IPS-11a (cell line): ENCODE results near the gene ZNF365.

Experiments
- H3K4me3 ChIP-seq: one replicate; pipeline ENCODE4 v1.5.1; 2013; ENCODE audit warnings: low read depth, low read length, control low read depth

ZNF365 gene

DNA sequence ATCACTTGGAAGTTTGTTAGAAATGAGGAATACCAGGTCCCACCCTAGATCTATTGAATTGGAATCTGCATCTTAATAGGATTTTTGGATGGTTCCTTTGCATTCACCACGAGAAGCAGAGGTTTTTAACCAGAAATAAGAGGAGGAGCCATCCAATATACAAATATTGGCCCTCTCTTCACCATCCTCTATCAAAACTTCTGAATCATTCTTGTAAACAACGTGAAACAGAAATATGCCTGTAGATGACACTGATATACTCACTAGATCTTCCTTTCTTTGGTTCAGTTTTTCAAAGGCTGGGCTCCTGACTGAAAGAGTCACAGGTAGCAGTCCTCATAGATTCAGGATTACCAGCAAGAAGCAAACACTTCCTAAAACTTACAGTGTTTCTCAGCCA, 39.5 kb downstream of the ZNF365 start:
- H3K4me3 ChIP-seq = no peak overlapping the region

DNA sequence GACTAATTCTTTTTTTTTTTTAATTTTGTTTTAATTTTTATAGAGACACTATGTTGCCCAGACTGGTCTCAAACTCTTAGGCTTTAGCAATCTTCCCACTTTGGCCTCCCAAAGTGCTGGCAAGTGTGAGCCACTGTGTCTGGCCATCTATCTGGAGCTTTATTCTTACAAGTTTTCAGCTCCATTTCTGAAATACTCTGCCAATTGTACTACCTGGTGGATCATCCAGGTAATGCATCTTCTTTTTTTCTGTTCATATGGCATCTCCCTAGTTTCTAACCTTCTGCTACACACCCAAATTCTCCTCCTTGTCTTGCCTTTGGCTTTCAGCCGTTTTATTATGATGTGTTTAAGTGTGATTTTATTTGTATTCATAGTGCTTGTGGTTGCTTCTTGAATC, 40.2 kb downstream of the ZNF365 start:
- H3K4me3 ChIP-seq = no peak overlapping the region

DNA sequence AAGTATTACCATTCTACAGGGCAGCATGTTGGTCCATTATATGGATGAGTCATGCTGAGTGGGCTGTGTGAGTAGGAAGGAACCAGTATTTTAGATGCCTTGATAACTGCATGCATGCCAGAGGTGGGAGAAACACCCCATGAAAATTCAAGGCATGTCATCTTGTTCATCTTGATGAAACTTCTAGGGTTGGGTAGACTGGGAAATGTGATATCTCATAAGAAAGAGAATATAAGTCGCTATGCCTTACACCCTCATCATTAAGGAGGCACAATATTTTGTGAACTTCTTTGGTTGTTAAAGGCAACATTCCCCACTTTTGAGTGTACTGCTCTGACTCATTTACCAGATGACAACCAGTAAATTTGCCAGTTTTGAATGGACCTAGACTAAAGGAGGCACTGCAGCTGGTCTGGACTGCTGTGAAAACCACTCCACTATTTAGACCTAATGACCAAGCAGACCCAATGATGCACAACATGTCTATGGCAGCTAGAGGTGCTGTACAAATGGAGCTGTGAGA, 48.0 kb downstream of the ZNF365 start:
- no peak overlapping the region for H3K4me3 ChIP-seq

DNA sequence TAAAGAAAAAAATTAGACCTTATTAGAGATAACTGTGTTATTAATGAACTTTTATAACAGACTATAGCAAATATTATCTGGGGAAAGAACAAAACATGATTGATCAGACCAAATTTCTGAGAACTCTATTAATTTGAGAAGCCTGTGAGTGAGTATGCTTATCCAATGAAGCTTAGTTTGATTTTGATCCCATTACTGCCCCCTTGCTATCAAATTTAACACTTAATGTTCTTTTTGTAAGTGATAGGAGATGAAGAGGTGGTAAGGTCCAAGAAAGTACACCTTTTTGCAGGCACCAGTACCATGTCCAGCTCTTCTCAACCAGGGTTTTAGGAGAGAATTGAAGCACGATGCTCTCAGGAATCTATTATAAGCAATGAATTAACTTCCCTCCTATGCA, 49.9 kb downstream of the ZNF365 start:
- H3K4me3 ChIP-seq = no peak overlapping the region

DNA sequence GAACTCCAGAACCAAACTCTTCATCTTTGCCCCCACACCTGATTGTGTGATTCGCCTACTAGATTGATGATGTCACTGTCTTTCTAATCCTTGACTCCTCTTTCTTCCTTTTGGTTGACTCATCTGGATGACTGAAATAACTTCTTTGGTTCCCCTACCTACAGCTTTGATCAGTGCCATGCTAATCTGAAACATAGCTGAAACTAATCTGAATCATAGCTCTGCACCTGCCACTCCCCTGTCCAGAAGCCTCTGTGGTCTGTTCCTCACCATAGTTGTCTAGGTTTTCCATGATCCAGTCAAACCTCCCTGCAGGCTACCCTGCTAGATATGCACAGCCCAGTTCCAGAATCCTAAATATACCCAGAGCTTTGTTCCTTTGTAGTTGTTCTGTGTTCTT, 51.9 kb downstream of the ZNF365 start:
- no peak overlapping the region for H3K4me3 ChIP-seq

DNA sequence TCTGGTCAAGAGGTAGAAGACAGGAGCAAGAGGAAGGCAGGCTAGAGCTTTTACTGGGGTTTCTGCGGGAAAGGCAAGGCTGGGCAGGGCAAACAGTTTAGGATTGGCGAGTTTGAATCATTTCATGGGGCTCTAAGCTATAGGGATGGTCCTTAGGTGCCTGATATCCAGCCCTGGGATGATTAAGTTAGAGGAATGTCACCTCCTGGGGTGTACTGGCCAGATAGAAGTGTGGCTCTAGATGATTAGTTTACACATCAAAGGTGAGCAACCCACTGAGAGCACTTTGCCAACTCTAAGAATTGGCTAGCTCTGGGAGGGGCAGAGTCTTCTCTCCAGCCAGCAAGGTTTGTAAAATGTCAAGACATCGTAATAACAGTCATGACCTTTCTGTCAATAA, 52.4 kb downstream of the ZNF365 start:
- no peak overlapping the region for H3K4me3 ChIP-seq

DNA sequence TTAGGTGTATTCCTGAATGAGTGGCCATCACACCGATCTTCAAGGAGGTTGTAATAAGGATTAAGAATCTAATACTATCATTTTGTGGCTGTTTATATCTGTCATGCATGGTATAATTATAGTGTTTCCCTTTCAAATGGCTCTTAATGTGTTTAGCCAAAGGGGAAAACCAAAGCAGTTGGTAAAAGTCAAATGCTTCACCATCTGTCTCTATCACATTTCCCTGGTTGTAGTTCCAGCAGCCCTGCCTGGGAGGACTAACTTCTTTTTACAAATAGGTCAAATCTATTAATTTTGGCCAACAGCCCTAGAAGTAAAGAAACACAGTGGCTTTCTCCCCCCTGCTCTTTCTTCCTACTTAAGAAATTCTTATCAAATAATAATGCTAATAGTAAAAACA, 56.7 kb downstream of the ZNF365 start:
- H3K4me3 ChIP-seq = no peak overlapping the region

DNA sequence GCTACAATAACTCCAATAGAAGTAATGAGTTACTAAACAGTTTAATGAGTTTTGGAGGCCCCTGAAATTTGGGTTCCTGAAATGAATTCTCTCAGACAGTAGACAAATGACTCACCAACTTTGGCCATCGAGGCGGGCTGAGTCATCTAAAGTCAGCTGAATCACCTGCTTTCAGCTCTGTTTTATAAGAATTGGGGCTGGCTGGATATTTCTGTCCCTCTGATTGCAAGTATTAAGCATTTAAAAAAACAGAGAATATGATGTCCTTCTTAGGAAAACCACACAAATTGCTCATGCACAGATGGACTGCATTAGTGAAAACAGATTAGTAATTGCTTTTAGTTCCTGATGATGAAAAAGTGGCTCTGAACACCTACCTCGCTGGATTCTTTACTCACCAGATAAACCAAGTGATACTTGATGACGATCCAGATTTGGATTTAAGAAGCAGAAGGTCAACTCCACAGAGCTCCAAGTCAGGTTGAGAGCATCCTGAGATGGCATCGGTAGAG, 59.1 kb downstream of the ZNF365 start:
- no peak overlapping the region for H3K4me3 ChIP-seq

DNA sequence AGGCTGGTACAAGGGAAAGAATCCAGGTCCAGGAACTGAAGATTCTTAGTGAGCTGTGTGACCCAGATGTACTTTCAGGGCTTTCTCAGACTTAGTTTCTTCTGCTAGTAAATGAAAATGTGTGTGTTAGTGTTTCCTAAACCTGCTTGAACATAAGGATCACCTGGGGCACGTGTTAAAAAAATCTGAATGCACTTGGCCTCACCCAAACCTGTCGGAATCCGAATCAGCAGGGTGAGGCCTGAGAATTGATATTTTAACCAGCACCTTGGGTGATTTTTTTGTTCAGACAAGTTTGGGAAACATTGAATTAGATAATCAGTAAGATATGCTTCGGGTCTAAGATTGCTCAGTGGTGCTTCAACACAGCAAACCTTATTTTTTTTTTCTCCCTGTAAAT, 59.7 kb downstream of the ZNF365 start:
- H3K4me3 ChIP-seq = no peak overlapping the region

DNA sequence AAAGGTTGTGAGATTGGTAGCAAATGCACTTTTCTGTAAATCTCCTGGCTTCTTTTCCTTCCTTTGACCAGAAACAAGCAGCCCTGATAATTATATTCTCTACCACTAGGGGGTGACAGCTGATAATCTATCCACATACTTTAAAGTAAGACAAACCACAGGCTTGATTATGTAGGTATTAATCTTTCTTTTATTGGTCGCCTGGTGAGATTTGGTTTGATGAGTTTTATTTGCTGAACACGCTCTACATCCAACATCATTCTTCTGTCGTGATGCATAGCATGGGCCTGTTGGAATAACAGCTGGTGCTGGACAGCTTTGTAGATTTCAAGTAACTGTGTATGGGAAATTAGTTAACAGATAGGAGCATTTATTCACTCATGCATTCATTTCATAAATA, 63.5 kb downstream of the ZNF365 start:
- no peak overlapping the region for H3K4me3 ChIP-seq

DNA sequence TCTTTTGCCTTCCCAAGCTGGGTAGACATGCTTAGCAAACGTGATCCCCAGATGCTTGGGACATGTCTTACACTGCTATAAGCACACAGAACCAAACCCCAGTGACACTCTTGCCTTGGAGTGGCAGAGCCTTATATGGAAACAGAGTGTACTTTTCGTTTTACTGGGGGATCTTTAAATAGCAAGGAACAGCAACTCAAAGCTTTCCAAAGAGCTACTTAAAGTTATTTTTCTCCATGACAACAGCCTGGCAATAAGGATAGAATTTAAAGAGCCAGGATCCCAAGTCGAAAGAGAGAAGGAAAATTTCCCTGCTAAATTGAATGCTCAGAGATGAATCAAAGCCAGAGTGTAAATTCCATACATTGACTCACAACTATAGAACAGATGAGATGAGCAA, 67.8 kb downstream of the ZNF365 start:
- H3K4me3 ChIP-seq = no peak overlapping the region

DNA sequence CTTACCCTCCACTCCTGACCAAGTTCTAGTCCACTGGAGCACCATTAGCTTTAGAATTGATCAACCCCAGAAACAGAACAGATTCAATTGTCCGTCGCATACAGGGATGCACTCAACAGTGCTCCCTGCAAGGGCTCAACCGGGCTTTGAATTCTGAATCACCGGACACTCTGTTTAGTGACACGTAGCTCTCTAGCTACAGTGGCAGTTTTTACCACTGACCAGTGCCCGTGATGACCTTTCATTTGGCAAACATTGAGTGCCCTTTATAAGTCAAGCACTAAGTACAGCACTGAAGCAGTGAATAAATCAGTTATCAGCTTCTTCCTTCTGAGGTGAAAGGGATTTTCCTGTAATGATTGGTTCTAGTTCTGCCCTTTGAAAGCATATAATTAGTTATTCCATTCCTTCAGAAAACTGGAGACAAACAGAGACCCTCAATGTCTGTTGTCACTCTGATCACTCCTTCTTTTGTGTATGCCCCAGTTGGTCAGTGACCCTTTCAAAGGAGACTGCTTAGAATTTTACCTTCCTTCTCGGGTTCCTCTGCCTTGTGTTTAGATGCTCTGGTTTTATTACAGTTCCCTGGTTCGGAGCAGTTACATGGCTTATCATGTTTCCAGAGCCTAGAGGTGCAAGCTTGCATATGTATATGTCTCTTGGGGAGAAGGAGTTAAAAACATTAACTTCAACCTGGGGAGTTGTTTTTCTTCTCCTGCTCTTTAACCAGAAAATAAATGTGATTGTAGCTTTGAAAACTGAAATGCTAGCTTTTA, 68.9 kb downstream of the ZNF365 start:
- H3K4me3 ChIP-seq = no peak overlapping the region

DNA sequence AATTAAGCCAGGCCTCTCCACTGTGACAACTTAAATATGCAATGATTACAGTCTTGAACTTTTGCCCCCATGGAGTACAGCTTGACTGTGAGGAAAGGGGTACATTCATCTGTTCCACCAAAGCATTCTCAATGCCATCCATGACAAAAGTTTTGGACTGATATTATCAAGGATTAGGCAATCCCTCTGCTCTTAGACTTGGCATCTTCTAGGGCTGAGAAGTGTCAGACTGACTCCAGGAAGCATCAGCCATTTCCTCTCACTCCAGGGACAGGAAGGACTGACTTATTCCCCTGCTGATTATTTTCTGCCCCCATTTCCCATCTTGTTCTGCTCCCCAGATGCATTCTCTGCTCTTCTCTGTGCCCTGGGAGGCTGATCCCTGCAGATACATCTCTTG, 69.7 kb downstream of the ZNF365 start:
- no peak overlapping the region for H3K4me3 ChIP-seq

DNA sequence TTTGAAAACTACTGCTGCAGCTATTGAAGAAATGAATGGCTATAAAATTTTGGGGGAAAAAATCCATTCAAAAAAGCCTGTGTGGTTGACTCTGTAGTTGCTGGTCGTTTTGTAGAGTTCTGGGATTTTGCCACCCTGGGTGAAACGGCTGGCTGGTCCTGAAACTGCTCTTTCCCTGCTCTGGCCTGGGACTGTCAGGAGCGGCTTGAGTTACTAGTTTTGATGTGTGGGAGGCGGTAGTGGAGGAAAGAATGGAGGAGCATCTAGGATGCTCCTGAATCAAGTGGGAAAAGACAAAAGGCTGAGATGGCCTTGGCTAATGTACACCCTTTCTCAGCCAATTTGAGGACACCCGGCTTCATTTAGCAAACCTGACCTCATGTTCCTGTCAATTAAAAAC, 72.5 kb downstream of the ZNF365 start:
- no peak overlapping the region for H3K4me3 ChIP-seq

DNA sequence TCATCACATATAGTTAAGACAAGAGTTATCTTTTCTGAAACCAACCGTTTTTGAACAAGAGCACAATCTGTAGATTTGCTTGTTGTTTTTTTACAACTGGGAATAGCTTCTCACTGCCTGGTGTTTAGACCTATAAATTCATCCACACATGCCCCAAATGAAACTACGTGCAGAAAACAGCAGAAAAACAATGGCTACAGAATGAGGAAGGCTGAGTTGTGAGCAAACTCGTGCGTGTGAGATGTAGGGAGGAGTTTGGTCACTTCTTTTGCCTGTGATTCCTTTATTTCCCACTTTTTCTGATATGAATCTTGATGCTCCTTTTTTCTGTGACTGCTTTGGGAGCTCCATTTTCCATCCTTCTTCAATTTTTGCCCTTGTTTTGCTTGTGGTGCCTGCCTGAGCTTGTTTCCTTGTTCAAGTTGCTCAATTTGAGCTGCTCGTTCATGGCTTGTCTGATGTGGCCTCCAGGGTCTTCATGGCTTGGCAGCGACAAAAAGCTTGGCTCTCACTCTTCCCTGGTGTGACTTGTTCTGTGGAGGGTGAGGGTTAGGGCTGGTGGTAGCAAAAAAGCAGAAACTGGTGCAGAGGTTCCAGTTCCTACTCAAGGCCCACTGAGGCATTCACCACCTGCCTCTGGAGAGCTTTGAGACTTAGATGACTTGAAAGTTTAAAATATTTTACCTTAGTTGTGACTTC, 76.9 kb downstream of the ZNF365 start:
- no peak overlapping the region for H3K4me3 ChIP-seq

DNA sequence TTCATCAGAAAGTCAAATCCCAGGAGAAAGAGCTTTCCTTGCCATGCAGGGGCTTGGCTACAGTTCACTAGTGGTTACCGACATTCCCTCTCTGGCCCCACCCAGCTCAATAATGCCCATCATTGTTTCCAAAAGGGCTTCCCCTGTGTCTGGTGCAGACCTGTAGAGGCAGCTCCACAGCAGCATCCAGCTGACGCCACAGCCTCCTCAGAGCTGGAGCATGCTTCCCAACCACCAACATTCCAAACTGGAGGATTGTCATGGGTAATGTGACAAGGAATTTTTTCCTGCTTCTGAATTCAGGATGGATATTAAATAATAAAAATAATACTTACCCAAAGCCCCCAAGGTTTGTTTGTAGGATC, 77.4 kb downstream of the ZNF365 start:
- H3K4me3 ChIP-seq = no peak overlapping the region
